SK-N-SH (cell line): Measurements from ENCODE around the gene ARHGAP10. TPM values are rescaled to one million over a fixed set of nuclear protein-coding genes. Genes with fewer than 3 reads are reported as not detected.

Source experiments
- CTCF ChIA-PET: fragments of 300-600, 350-600 bp; formaldehyde crosslinking; extraction: SDS; loops from one replicate; lab custom pipeline; 2021; lab: Yijun Ruan, JAX
- POLR2A ChIA-PET: fragments of 350-600 bp; sonication (Branson Sonifier 250); formaldehyde crosslinking; extraction: SDS; loops from one replicate; lab custom pipeline; 2020; ENCODE audit warnings: antibody characterized with exemption, inconsistent platforms; lab: Yijun Ruan, JAX
- DNase-seq: peaks from one replicate; pipeline ENCODE4 v3.0.0; 2012
- H2AFZ ChIP-seq: fragments of 200-600 bp; sonication (generic); 2 replicates; pipeline ENCODE4 v1.8.1; 2016; ENCODE audit warnings: antibody characterized with exemption, mild to moderate bottlenecking, low read depth
- H3F3A ChIP-seq: fragments of 200-600 bp; sonication (generic); replicated peaks from 2 replicates; pipeline ENCODE3; 2016; ENCODE audit warnings: antibody characterized with exemption, mild to moderate bottlenecking; ENCODE audit not compliant: insufficient read depth
- H3K27ac ChIP-seq, 2 experiments: fragments of 200-500 bp in 1 of 2; fragments of 200-600 bp in 1 of 2; sonication (Bioruptor generic) in 1 of 2; sonication (generic), shearing (Covaris generic) in 1 of 2; 2 replicates each; pipeline versions ENCODE4 v1.5.1 to v1.6.1; 2014 to 2016; ENCODE audit warnings: low read depth in 2 of 2, inconsistent platforms in 1 of 2, low read length in 1 of 2, mild to moderate bottlenecking in 1 of 2, mixed read lengths in 1 of 2
- H3K27me3 ChIP-seq: fragments of 200-600 bp; sonication (generic), shearing (Covaris generic); 2 replicates; pipeline ENCODE4 v1.6.1; 2016; ENCODE audit warnings: mixed run types; ENCODE audit not compliant: insufficient read depth
- H3K36me3 ChIP-seq, 2 experiments: fragments of 200-500 bp in 1 of 2; fragments of 200-600 bp in 1 of 2; sonication (Bioruptor generic) in 1 of 2; sonication (generic) in 1 of 2; replicated peaks in 1 of 2; 2 replicates each; pipeline versions ENCODE3 to v1.5.1; 2014 to 2016; ENCODE audit warnings: low read length in 1 of 2, mild to moderate bottlenecking in 1 of 2; ENCODE audit not compliant: insufficient read depth in 2 of 2, control insufficient read depth in 1 of 2
- H3K4me1 ChIP-seq, 2 experiments: fragments of 200-500 bp in 1 of 2; fragments of 200-600 bp in 1 of 2; sonication (Bioruptor generic) in 1 of 2; sonication (generic), shearing (Covaris generic) in 1 of 2; 2 replicates each; pipeline versions ENCODE4 v1.5.1 to v1.6.1; 2014 to 2016; ENCODE audit warnings: low read depth in 1 of 2, low read length in 1 of 2, mixed run types in 1 of 2; ENCODE audit not compliant: insufficient read depth in 2 of 2, control insufficient read depth in 1 of 2
- H3K4me2 ChIP-seq: fragments of 200-600 bp; sonication (generic), shearing (Covaris generic); 2 replicates; pipeline ENCODE4 v1.6.1; 2017; ENCODE audit warnings: mixed run types
- H3K4me3 ChIP-seq, 2 experiments: fragments of 200-500 bp in 1 of 2; fragments of 200-600 bp in 1 of 2; sonication (Bioruptor generic) in 1 of 2; sonication (generic), shearing (Covaris generic) in 1 of 2; 2 replicates each; pipeline versions ENCODE4 v1.5.1 to v1.8.1; 2014 to 2016; ENCODE audit warnings: low read depth in 2 of 2, inconsistent platforms in 1 of 2, low read length in 1 of 2, mild to moderate bottlenecking in 1 of 2, mixed read lengths in 1 of 2, moderate library complexity in 1 of 2
- H3K79me2 ChIP-seq: fragments of 200-600 bp; sonication (generic); 2 replicates; pipeline ENCODE4 v1.8.1; 2017; ENCODE audit warnings: mild to moderate bottlenecking; ENCODE audit not compliant: insufficient read depth
- H3K9ac ChIP-seq: fragments of 200-600 bp; sonication (generic); 2 replicates; pipeline ENCODE4 v1.6.1; 2017; ENCODE audit warnings: mixed run types
- H3K9me2 ChIP-seq: fragments of 200-600 bp; sonication (generic); 2 replicates; pipeline ENCODE4 v1.6.1; 2017; ENCODE audit warnings: mixed run types
- H3K9me3 ChIP-seq: fragments of 200-600 bp; sonication (generic); 2 replicates; pipeline ENCODE4 v1.6.1; 2017; ENCODE audit warnings: mixed run types, mild to moderate bottlenecking, moderate library complexity
- H4K20me1 ChIP-seq: fragments of 200-600 bp; sonication (generic); 2 replicates; pipeline ENCODE4 v1.6.1; 2017; ENCODE audit warnings: mild to moderate bottlenecking, mixed run types; ENCODE audit not compliant: insufficient read depth
- CHD2 ChIP-seq: fragments of 150-350 bp; IDR thresholded peaks from 2 replicates; pipeline ENCODE4 v1.6.1; 2018; ENCODE audit warnings: low read length; ENCODE audit not compliant: partially characterized antibody
- EP300 ChIP-seq, 2 experiments: IDR thresholded peaks; 2 replicates each; pipeline versions ENCODE4 v1.4.0 to v1.6.1; 2012; ENCODE audit warnings: borderline replicate concordance in 1 of 2, low read depth in 1 of 2, low read length in 1 of 2
- EZH2phosphoT487 ChIP-seq: fragments of 200-600 bp; sonication (generic); IDR thresholded peaks from 2 replicates; pipeline ENCODE4 v1.6.1; 2017; ENCODE audit warnings: low read depth, mixed run types, mild to moderate bottlenecking, antibody characterized with exemption, moderate library complexity, borderline replicate concordance
- FOXJ3 ChIP-seq: sonication (generic); formaldehyde crosslinking; IDR thresholded peaks from 2 replicates; pipeline ENCODE4 v1.5.1; 2020; ENCODE audit warnings: mild to moderate bottlenecking, missing genetic modification reagents
- GABPA ChIP-seq: IDR thresholded peaks from 2 replicates; pipeline ENCODE4 v1.4.0; 2012; ENCODE audit warnings: low read depth, mild to moderate bottlenecking
- MEF2A ChIP-seq: IDR thresholded peaks from 2 replicates; pipeline ENCODE4 v1.4.0; 2012; ENCODE audit warnings: low read depth, borderline replicate concordance
- MXI1 ChIP-seq: IDR thresholded peaks from 2 replicates; pipeline ENCODE4 v1.6.1; 2012; ENCODE audit warnings: mild to moderate bottlenecking, low read depth, low read length, improper control_type of control experiment
- PBX3 ChIP-seq: IDR thresholded peaks from 2 replicates; pipeline ENCODE4; 2012
- RCOR1 ChIP-seq: fragments of 150-350 bp; IDR thresholded peaks from 2 replicates; pipeline ENCODE4 v1.6.1; 2017; ENCODE audit warnings: antibody characterized with exemption, low read length
- REST ChIP-seq: IDR thresholded peaks from 2 replicates; pipeline ENCODE4 v1.6.1; 2012; ENCODE audit warnings: mild to moderate bottlenecking, low read depth, low read length, moderate library complexity
- RFX5 ChIP-seq: IDR thresholded peaks from 2 replicates; pipeline ENCODE4 v1.6.1; 2012; ENCODE audit warnings: mild to moderate bottlenecking, improper control_type of control experiment, low read length
- SIN3A ChIP-seq: IDR thresholded peaks from 2 replicates; pipeline ENCODE4 v1.6.1; 2012; ENCODE audit warnings: low read depth, mild to moderate bottlenecking, low read length, moderate library complexity, borderline replicate concordance
- TAF1 ChIP-seq: IDR thresholded peaks from 2 replicates; pipeline ENCODE4 v1.6.1; 2012; ENCODE audit warnings: low read depth, mild to moderate bottlenecking, low read length, moderate library complexity, borderline replicate concordance
- TCF12 ChIP-seq: IDR thresholded peaks from 2 replicates; pipeline ENCODE4 v1.4.0; 2012
- TEAD4 ChIP-seq: IDR thresholded peaks from 2 replicates; pipeline ENCODE4 v1.4.0; 2012; ENCODE audit warnings: mild to moderate bottlenecking, borderline replicate concordance; ENCODE audit not compliant: insufficient read depth
- USF2 ChIP-seq: fragments of 150-350 bp; IDR thresholded peaks from 2 replicates; pipeline ENCODE4 v1.6.1; 2017; ENCODE audit warnings: antibody characterized with exemption, low read length, low read depth, borderline replicate concordance
- YY1 ChIP-seq: IDR thresholded peaks from 2 replicates; pipeline ENCODE4 v1.4.0; 2012; ENCODE audit warnings: low read depth, mild to moderate bottlenecking
- WGBS: methylation state at CpG from one replicate; pipeline ENCODE4 v1.1.6; 2017; ENCODE audit warnings: low lambda C conversion rate; 5-methylcytosine and 5-hydroxymethylcytosine counted together
- polyA plus RNA-seq, 3 experiments: library from polyadenylated mRNA; depleted of rRNA; stranded (reverse); fragments of >200 nt; gene quantifications; 2 replicates each; pipeline ENCODE4 v1.2.3, GENCODE V29; 2012
- TF ChIP-seq, protein P1 (sequence below): IDR thresholded peaks from 2 replicates; pipeline ENCODE4 v1.4.0; 2012; ENCODE audit warnings: low read depth, borderline replicate concordance
- TF ChIP-seq, protein P2 (sequence below): IDR thresholded peaks from 2 replicates; pipeline ENCODE4 v1.4.0; 2012; ENCODE audit warnings: low read depth, borderline replicate concordance

Gene ARHGAP10
- polyA plus RNA-seq, 1 of the 3 experiments (the other 2 are of a cell fraction) = 15.1 TPM

DNA sequence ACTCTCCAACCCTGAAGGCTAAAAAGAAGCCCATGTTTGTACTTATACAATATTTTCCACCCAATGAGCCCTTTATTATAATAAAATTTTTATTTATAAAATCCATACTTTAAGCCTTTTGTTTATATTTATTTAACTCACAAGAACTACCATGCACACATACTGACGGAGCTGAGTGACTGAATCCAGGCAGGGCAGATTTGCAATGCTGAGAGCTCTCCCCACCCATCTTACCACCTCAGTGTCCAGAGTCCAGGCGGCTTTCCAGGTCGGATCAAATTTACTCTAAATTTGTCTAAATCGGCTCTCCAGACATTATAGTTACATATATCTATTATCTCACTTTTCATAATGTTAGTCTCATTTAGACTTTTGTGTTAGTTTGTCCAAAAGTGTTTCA, 74.1 kb downstream of the ARHGAP10 start:
- Histone ChIP-seq H3K27ac (no peak overlapping the region), H3K9ac (no peak overlapping the region), H3F3A (peaks cover 4% of the 10 kb centered on the region), H3K79me2 (peaks cover 83% of the 10 kb centered on the region), H3K4me3 (no peak overlapping the region)
- WGBS = 92% methylated on average over 4 of the region's 4 CpGs
- TF ChIP-seq MXI1 (no peak), EZH2phosphoT487 (no peak), TCF12 (no peak), SIN3A (no peak), CHD2 (no peak), PBX3 (no peak), RCOR1 (no peak)
- TF ChIP-seq, protein P1, sequence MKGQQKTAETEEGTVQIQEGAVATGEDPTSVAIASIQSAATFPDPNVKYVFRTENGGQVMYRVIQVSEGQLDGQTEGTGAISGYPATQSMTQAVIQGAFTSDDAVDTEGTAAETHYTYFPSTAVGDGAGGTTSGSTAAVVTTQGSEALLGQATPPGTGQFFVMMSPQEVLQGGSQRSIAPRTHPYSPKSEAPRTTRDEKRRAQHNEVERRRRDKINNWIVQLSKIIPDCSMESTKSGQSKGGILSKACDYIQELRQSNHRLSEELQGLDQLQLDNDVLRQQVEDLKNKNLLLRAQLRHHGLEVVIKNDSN = no peak
- TF ChIP-seq, all 33 proteins: peak for 0
- Histone ChIP-seq H3K4me1 (peaks cover 0 to 3% of the 10 kb centered on the region in 2 experiments; a peak in 1 of 4 replicates), H3K9me2 (no peaks in the 10 kb centered on the region), H3K27me3 (no peaks in the 10 kb centered on the region), H3K4me2 (no peak overlapping the region), H3K36me3 (no peaks in the 10 kb centered on the region), H3K9me3 (no peaks in the 10 kb centered on the region), H2AFZ (no peak overlapping the region), H4K20me1 (peaks cover 18% of the 10 kb centered on the region)
- DNase-seq = no peak
- POLR2A ChIA-PET = no interaction called here
- CTCF ChIA-PET = interaction anchor here (1.4 kb wide), 1 partner anchor 61 kb away, joined by 7 read pairs; no protein-coding TSS in a partner anchor

DNA sequence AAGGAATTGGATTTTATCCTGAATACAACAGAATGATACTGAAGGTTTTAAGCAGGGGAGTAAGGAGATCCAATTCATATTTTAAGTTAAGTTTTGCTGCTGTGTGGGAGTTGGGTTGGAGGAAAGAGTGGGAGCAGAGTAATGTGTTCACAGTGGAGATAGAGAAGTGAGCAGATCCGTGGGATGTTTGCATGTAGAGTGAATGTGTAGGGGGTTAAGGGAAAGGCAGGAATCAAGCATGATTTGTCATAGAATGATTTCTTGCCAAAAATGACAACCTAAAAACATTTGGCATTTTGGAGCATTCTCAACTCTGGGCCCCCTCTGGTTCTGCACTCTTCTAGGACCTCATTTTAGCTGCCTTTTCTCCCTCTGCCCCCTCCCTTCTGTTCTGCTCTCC, 76.6 kb downstream of the ARHGAP10 start:
- Histone ChIP-seq H3K9me3 (no peaks in the 10 kb centered on the region), H3K27ac (no peak overlapping the region), H3K4me3 (no peak overlapping the region), H3K9ac (no peak overlapping the region), H3K36me3 (no peaks in the 10 kb centered on the region), H3K4me2 (no peak overlapping the region), H3K79me2 (peaks cover 58% of the 10 kb centered on the region), H2AFZ (no peak overlapping the region), H4K20me1 (peaks cover 9% of the 10 kb centered on the region; the same call in 1 of the 2 replicates), H3F3A (peaks cover 4% of the 10 kb centered on the region), H3K9me2 (no peaks in the 10 kb centered on the region), H3K27me3 (no peaks in the 10 kb centered on the region), H3K4me1 (peaks cover 0 to 7% of the 10 kb centered on the region in 2 experiments; a peak in 1 of 4 replicates)
- ChIA-PET CTCF (interaction anchor here (0.7 to 1.3 kb wide), 5 partner anchors 8 to 78 kb away, joined by 3 to 8 read pairs (median 3); no protein-coding TSS in a partner anchor), POLR2A (no interaction called here)
- DNase-seq = no peak
- 85% methylated on average over 1 of the region's 1 CpG for WGBS
- no peak for TF ChIP-seq GABPA
- no peak for TF ChIP-seq YY1
- no peak for TF ChIP-seq CHD2
- no peak for TF ChIP-seq TCF12
- no peak for TF ChIP-seq REST
- no peak for TF ChIP-seq TEAD4
- no peak for TF ChIP-seq MXI1
- no peak for TF ChIP-seq EP300 (IDR thresholded peaks at IDR 0.05; ENCODE audit: borderline replicate concordance in 1 of 2, low read depth in 1 of 2, low read length in 1 of 2)
- no peak for TF ChIP-seq TAF1
- TF ChIP-seq, protein P2, sequence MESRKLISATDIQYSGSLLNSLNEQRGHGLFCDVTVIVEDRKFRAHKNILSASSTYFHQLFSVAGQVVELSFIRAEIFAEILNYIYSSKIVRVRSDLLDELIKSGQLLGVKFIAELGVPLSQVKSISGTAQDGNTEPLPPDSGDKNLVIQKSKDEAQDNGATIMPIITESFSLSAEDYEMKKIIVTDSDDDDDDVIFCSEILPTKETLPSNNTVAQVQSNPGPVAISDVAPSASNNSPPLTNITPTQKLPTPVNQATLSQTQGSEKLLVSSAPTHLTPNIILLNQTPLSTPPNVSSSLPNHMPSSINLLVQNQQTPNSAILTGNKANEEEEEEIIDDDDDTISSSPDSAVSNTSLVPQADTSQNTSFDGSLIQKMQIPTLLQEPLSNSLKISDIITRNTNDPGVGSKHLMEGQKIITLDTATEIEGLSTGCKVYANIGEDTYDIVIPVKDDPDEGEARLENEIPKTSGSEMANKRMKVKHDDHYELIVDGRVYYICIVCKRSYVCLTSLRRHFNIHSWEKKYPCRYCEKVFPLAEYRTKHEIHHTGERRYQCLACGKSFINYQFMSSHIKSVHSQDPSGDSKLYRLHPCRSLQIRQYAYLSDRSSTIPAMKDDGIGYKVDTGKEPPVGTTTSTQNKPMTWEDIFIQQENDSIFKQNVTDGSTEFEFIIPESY = no peak
- no peak for TF ChIP-seq RFX5
- TF ChIP-seq MEF2A = no peak
- no peak for TF ChIP-seq FOXJ3 (CRISPR knock-in tag)
- TF ChIP-seq EZH2phosphoT487 = no peak
- TF ChIP-seq USF2 = no peak
